ENCODE data around the gene IL11. TPM values are rescaled to one million over a fixed set of nuclear protein-coding genes. Genes with fewer than 3 reads are reported as not detected.

Gene IL11
- total and polyA plus RNA-seq, 2 donors (not counting 3 experiments of a cell fraction or from before 2014, with no cell fraction given) = not detected

- H3K4me1 ChIP-seq (ENCODE audit: control insufficient read depth, extremely low read depth, insufficient read depth, low read length) = peaks cover 7% of the 10 kb centered on the region
- H3K4me2 ChIP-seq (ENCODE audit: insufficient read depth, low read length) = no peak overlapping the region
- intact Hi-C loops (cut with micrococcal nuclease) = no loop called here
- TF ChIP-seq JUN (IDR thresholded peaks at IDR 0.05; ENCODE audit: borderline replicate concordance, insufficient read depth, insufficient read length, low read depth) (no peak), CTCF (IDR thresholded peaks at IDR 0.05; ENCODE audit: extremely low read depth in 1 of 2, insufficient read depth in 1 of 2, low read depth in 1 of 2, low read length in 2 of 2) (no peak), POLR2A (IDR thresholded peaks at IDR 0.05; ENCODE audit: low read depth, low read length) (no peak), MAX (IDR thresholded peaks at IDR 0.05; ENCODE audit: insufficient read depth, insufficient read length) (no peak), FOS (IDR thresholded peaks at IDR 0.05; ENCODE audit: borderline replicate concordance, insufficient read depth, low read length) (no peak), GATA2 (IDR thresholded peaks at IDR 0.05; ENCODE audit: insufficient read depth, insufficient read length, low read depth, low read length) (no peak), POLR2AphosphoS5 (IDR thresholded peaks at IDR 0.05; ENCODE audit: insufficient read depth, low read depth, low read length) (no peak), MYC (IDR thresholded peaks at IDR 0.05; ENCODE audit: low read depth, low read length) (no peak), EZH2 (IDR thresholded peaks at IDR 0.05; ENCODE audit: borderline replicate concordance, low read depth, low read length, severe bottlenecking) (no peak)
- DNase-seq (ENCODE audit: low read depth, low spot score) (no peak), FAIRE-seq (no peak)
- no peak overlapping the region for H3K27ac ChIP-seq (ENCODE audit: insufficient read depth, low read depth, low read length)
- no peak overlapping the region for H2AFZ ChIP-seq (ENCODE audit: low read depth, low read length)
- H3K4me3 ChIP-seq (replicated peaks in 1 of 3; ENCODE audit: insufficient read depth in 1 of 3, low read depth in 1 of 3, low read length in 3 of 3) = no peak overlapping the region
- H4K20me1 ChIP-seq (replicated peaks; ENCODE audit: control insufficient read depth, extremely low read depth, insufficient read depth, low read length) = no peaks in the 10 kb centered on the region
- no peaks in the 10 kb centered on the region for H3K79me2 ChIP-seq (ENCODE audit: control insufficient read depth, insufficient read depth, low read length)
- no peaks in the 10 kb centered on the region for H3K9me3 ChIP-seq (replicated peaks; ENCODE audit: control insufficient read depth, insufficient read depth, low read length)
- no TSS peak for BruUV-seq (replicated peaks)
- peaks cover 0 to 7% of the 10 kb centered on the region in 2 experiments for H3K36me3 ChIP-seq (ENCODE audit: control insufficient read depth in 2 of 2, extremely low read depth in 1 of 2, insufficient read depth in 2 of 2, low read length in 2 of 2)
- no peaks in the 10 kb centered on the region for H3K27me3 ChIP-seq (ENCODE audit: control insufficient read depth in 2 of 2, insufficient read depth in 2 of 2, low read length in 2 of 2)
- dilution Hi-C loops (cut with MboI; ENCODE audit: extremely low pct_ligation_motif_present, low sequenced_read_pairs) = no loop called here
- no peaks in the 10 kb centered on the region for H3K9me1 ChIP-seq (replicated peaks; ENCODE audit: control insufficient read depth, extremely low read depth, insufficient read depth, low read length)
- POLR2A ChIA-PET = no interaction called here
- CTCF ChIA-PET = interaction anchor here (0.9 to 1.8 kb wide), 2 partner anchors 10 to 43 kb away, joined by 3 to 5 read pairs; no protein-coding TSS in a partner anchor
- no peak overlapping the region for H3K9ac ChIP-seq (replicated peaks; ENCODE audit: extremely low read depth, insufficient read depth, low read length)
These were observed 25.0 kb downstream of the IL11 start for GRCh38 chr19:55345101-55345817.
